Measurements from ENCODE around the gene CHST4.

GRCh38 chr16:71492786-71493185 lies 33.4 kb upstream of the CHST4 start:
- TF ChIP-seq POLR2AphosphoS5 (IDR thresholded peaks at IDR 0.05) (no peak), CTCF (IDR thresholded peaks at IDR 0.05) (no peak), POLR2A (IDR thresholded peaks at IDR 0.05) (no peak), EP300 (IDR thresholded peaks at IDR 0.05) (no peak)
